DOHH2 (cell line): ENCODE measurements around the gene ADD3.

Source experiments
- H3F3A ChIP-seq: fragments of 200-600 bp; sonication (generic), shearing (Covaris generic); 2 replicates; pipeline ENCODE4 v1.6.0; 2016; ENCODE audit warnings: antibody characterized with exemption, mild to moderate bottlenecking; ENCODE audit not compliant: control insufficient read depth, insufficient read depth
- H3K27ac ChIP-seq: fragments of 200-600 bp; sonication (generic); 2 replicates; pipeline ENCODE4 v1.5.1; 2014; ENCODE audit warnings: low read depth, mild to moderate bottlenecking, low read length, moderate library complexity
- H3K27me3 ChIP-seq: fragments of 200-600 bp; sonication (generic); 2 replicates; pipeline ENCODE4 v1.6.1; 2014; ENCODE audit warnings: mild to moderate bottlenecking, low read length, mixed read lengths; ENCODE audit not compliant: control insufficient read depth
- H3K36me3 ChIP-seq: fragments of 200-600 bp; sonication (generic); 2 replicates; pipeline ENCODE4 v1.6.1; 2014; ENCODE audit warnings: mild to moderate bottlenecking, low read length, moderate library complexity, mixed read lengths; ENCODE audit not compliant: control insufficient read depth
- H3K4me1 ChIP-seq: fragments of 200-600 bp; sonication (generic); 2 replicates; pipeline ENCODE4 v1.6.1; 2014; ENCODE audit warnings: mild to moderate bottlenecking, low read length, mixed read lengths; ENCODE audit not compliant: control insufficient read depth
- H3K4me2 ChIP-seq: fragments of 200-600 bp; sonication (generic); 2 replicates; pipeline ENCODE4 v1.6.0; 2014; ENCODE audit warnings: mild to moderate bottlenecking, low read length, moderate library complexity
- H3K4me3 ChIP-seq: fragments of 200-600 bp; sonication (generic); 2 replicates; pipeline ENCODE4 v1.5.1; 2014; ENCODE audit warnings: mild to moderate bottlenecking, low read length, mixed read lengths
- H3K79me2 ChIP-seq: fragments of 200-600 bp; sonication (generic); 2 replicates; pipeline ENCODE4 v1.6.1; 2014; ENCODE audit warnings: mild to moderate bottlenecking, low read length, mixed read lengths; ENCODE audit not compliant: control insufficient read depth
- H3K9me2 ChIP-seq: fragments of 200-600 bp; sonication (generic); replicated peaks from 2 replicates; pipeline ENCODE4 v1.6.1; 2014; ENCODE audit warnings: mild to moderate bottlenecking, low read length, mixed read lengths; ENCODE audit not compliant: control insufficient read depth
- H3K9me3 ChIP-seq: fragments of 200-600 bp; sonication (generic); 2 replicates; pipeline ENCODE4 v1.6.1; 2014; ENCODE audit warnings: antibody characterized with exemption, low read length, mixed read lengths; ENCODE audit not compliant: control insufficient read depth, insufficient read depth
- H4K20me1 ChIP-seq: fragments of 200-600 bp; sonication (generic); 2 replicates; pipeline ENCODE4 v1.6.0; 2014; ENCODE audit warnings: low read depth, mild to moderate bottlenecking, antibody characterized with exemption, low read length, moderate library complexity; ENCODE audit not compliant: control insufficient read depth, insufficient read depth
- EZH2phosphoT487 ChIP-seq: fragments of 200-600 bp; sonication (generic); IDR thresholded peaks from 2 replicates; pipeline ENCODE4 v1.6.1; 2017; ENCODE audit warnings: borderline replicate concordance, mild to moderate bottlenecking, antibody characterized with exemption, low read length, moderate library complexity, mixed read lengths
- TF ChIP-seq, protein P1 (sequence below): fragments of 200-600 bp; sonication (generic); IDR thresholded peaks from one replicate; pipeline ENCODE4 v1.5.1; 2014; ENCODE audit warnings: antibody characterized with exemption, mild to moderate bottlenecking, low read depth, low read length; ENCODE audit not compliant: poor library complexity, severe bottlenecking

The ADD3 gene

DNA sequence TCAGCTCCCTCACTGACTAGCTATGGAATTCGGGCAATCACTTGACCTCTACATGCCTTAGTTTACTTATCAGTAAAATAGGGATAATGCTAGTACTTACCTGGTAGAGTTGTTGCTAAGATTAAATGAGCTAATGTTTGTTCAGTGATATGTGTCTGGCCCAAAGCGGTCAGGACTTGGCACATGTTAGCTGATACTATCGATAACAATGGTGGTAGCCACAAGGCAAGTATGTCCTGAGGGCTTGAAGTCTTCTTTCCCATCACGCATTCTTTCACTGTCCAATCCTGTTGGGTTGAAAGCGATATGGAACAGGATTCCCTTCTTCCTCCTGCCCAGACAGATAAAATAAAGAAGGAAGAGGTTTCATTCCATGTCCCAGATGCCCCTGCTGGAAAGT is 174.1 kb downstream of the ADD3 start:
- H4K20me1 ChIP-seq = no peaks in the 10 kb centered on the region
- H3K27me3 ChIP-seq = peaks cover 12% of the 10 kb centered on the region; the same call in 1 of the 2 replicates
- H3K79me2 ChIP-seq = no peaks in the 10 kb centered on the region
- H3K27ac ChIP-seq = no peak overlapping the region
- H3K9me2 ChIP-seq = no peaks in the 10 kb centered on the region
- no peaks in the 10 kb centered on the region for H3K9me3 ChIP-seq
- no peak for TF ChIP-seq EZH2phosphoT487
- TF ChIP-seq, protein P1, sequence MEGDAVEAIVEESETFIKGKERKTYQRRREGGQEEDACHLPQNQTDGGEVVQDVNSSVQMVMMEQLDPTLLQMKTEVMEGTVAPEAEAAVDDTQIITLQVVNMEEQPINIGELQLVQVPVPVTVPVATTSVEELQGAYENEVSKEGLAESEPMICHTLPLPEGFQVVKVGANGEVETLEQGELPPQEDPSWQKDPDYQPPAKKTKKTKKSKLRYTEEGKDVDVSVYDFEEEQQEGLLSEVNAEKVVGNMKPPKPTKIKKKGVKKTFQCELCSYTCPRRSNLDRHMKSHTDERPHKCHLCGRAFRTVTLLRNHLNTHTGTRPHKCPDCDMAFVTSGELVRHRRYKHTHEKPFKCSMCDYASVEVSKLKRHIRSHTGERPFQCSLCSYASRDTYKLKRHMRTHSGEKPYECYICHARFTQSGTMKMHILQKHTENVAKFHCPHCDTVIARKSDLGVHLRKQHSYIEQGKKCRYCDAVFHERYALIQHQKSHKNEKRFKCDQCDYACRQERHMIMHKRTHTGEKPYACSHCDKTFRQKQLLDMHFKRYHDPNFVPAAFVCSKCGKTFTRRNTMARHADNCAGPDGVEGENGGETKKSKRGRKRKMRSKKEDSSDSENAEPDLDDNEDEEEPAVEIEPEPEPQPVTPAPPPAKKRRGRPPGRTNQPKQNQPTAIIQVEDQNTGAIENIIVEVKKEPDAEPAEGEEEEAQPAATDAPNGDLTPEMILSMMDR = no peak
- no peak overlapping the region for H3K4me2 ChIP-seq
- no peaks in the 10 kb centered on the region for H3F3A ChIP-seq
- H3K4me3 ChIP-seq = no peak overlapping the region
- no peaks in the 10 kb centered on the region for H3K36me3 ChIP-seq
- H3K4me1 ChIP-seq = no peaks in the 10 kb centered on the region

DNA sequence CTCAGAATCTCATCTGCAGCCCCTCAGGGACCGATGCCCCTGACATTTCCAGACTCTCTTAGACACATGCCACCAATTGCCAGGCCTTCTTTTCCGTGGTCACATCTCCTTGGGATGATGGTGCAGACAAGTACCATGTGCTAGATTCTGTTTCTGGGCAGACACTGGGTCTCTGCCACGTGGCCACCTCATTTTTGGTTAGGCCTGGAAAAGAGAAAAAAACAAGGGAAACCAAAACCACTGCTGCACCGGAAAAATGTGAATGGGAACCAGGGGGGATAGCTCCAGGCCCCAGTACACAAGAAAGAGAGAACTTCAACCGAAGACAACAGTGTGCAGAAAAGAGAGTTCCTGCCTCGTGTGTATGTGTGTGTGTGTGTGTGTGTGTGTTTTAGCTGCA is 176.6 kb downstream of the ADD3 start:
- TF ChIP-seq, protein P1 = no peak
- TF ChIP-seq EZH2phosphoT487 = no peak
- H3K27me3 ChIP-seq = peaks cover 8% of the 10 kb centered on the region; the same call in 1 of the 2 replicates
- H3K27ac ChIP-seq = no peak overlapping the region
- no peak overlapping the region for H3K4me2 ChIP-seq
- H3K9me2 ChIP-seq = no peaks in the 10 kb centered on the region
- H3K36me3 ChIP-seq = no peaks in the 10 kb centered on the region
- H3K79me2 ChIP-seq = no peaks in the 10 kb centered on the region
- no peaks in the 10 kb centered on the region for H3K4me1 ChIP-seq
- no peak overlapping the region for H3K4me3 ChIP-seq
- H4K20me1 ChIP-seq = no peaks in the 10 kb centered on the region
- no peaks in the 10 kb centered on the region for H3K9me3 ChIP-seq
- no peaks in the 10 kb centered on the region for H3F3A ChIP-seq
